NCI-H128 (cell line): Measurements from ENCODE around the gene DUSP7.

ENCODE experiments used
- DNase-seq: peaks from one replicate; lab custom pipeline; 2025; ENCODE audit not compliant: unreplicated experiment; lab: John Stamatoyannopoulos, UW

DUSP7 gene

DNA sequence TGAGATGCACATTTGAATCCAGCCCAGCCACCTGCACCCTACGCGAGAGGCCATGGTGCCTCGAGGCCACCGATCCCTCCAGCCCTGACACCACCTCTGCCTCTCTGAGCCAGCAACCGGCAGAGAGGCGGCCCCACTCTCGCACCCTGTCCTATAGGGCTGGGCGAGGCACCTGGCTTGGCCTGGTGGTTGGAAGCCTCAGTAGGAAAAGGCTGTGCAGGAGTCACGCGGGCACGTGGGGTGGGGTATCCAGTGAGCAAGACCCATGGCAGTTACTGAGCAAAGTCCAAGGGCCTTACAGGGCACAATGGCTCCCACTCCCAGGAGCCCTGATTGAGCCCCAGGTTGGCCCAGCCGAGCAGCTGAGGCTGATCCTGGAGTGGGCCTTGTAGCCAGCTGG, 12.4 kb upstream of the DUSP7 start:
- no peak for DNase-seq

DNA sequence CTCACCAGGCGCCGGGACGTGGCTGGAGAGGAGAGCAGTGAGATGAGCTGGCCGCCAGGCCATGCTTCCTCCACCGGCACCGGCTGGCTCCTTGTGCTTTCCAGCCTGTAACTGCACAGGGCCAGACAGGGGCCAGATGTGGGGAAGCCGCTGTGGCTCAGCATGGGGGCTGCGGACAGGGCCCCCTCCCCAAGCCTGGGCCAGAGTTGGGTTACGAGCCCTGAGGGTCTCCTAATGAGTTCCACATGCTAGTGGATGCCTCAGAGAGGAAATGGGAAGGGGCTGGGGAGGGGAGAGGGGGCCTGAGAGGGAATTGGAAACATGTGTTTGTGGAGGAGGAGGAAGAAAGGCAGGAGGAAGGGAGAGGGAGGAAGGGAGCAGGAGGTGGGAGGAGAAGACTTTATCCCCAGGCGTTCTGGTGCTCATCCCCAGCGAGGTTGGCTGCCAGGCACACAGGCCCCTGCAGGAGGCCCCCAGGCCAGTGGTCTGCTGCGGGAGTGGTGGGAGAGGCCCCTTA, 11.7 kb upstream of the DUSP7 start:
- DNase-seq: no peak

GRCh38 chr3:52067526-52067925, 11.2 kb upstream of the DUSP7 start:
- no peak for DNase-seq

DNA sequence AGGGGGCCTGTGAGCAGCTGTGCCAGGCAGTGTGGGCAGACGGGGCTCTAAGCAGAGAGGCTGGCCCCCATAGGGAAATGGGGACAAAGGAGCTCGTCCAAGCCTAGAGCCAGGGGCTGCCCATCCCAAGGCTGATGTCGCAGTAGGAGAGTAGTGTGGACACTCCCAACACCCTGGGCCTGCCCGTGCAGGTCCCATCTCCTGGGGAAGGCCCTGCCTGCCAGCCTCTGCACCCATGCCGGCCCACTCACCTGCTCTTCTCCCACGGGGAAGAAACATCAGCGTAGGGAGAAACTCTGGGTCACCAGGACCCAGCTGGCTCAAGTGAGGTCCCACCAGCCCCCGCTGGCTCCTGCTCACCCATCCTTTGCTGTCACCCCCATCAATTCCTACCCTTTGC, 10.7 kb upstream of the DUSP7 start:
- DNase-seq: no peak

GRCh38 chr3:52065264-52065756, 8.9 kb upstream of the DUSP7 start:
- no peak for DNase-seq

DNA sequence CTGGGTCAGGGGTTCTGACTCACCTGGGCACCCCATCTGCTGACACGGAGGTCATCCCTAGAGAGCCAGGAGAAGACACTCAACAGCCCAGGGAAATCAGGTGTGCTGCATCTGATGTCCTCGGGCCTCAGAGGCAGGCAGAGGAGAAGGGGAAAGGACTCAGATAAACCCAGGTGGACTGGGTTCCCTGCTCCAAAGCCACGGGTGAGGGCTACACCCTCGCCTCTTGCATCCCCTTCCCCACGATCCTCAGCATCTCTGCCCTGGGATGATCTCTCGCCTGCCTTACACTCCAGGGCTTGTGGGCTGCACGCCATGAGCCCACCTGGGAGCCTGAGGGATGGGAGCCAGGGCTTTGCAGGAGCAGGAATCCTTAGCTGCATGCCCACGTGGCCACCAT, 8.2 kb upstream of the DUSP7 start:
- DNase-seq: no peak

- DNase-seq: no peak
These were observed 6.8 kb upstream of the DUSP7 start for GRCh38 chr3:52063026-52063723.

DNA sequence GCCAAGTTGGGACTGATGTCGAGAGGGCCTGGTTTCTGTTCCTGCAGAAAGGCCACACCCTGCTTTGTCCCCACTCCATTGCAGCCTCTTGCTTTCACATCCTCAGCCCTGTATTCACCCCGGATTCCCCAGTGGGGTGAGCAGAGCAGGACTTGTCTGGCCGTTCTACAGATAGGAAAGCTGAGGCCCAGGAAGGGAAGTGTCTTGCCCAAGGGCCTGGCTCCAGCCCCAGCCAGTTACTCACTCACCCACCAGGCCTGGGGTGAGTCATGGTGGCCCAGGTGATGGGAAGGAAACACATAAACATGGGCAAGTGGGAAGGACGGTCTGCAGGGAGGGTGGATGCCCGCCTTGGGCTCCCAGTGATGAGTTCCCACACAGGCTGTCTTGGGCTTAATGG, 6.1 kb upstream of the DUSP7 start:
- DNase-seq: no peak

DNA sequence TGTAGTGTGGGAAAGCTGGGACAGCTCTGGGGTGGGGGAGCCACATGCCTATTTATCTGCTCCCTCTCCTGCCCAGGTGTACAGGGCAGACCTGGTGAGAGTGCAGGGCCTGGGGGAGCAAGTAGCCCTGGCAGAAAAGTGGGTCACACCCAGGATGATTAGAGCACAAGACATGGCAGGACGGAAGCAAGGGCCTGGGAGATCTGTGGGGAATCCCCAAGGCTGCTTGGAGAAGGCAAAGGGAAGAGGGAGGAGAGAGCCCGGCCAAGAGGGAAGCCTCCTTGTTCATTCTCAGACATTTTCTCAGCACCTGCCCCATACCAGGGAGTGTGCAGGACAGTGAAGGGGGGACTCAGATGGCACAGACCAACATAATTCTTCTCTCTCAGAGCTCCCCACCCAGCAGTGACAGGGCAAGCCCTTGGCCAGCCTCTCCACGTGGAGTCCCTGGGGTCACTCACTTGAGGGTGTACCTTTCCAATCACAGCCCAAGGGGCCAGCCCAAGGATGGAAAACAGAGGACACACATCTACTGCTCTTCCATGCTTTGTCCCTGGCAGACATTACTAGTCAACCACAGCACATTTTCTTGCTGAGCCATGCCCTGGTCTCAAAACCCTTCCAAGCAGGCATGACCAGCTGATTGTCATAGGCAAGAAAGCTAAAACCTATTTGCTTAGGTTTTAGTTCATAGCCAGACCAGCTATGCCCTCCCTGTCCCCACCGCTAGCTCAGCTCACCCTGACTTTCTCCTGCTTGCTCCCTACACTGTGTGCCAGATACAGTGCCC, 4.9 kb upstream of the DUSP7 start:
- DNase-seq: no peak

DNA sequence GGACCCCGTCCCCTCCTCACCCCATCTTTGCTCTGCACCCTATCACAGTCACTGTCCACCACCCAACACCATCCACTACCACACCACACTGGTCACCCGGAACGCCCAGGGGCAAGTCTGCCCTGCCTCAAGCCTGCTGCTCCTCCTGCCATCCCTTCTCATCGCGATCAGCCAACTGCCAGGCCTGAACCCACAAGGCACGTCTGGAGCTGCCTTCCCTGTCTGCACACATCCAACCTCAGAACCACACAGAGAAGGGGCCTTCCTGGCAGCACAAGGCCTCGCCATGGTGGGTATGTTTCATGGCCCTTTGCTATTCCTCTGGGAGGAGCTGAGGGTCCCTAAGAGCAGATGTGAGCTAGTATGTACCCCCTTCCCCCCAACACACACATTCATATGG, 3.4 kb upstream of the DUSP7 start:
- no peak for DNase-seq

- DNase-seq: no peak
These were observed 1.6 kb upstream of the DUSP7 start for GRCh38 chr3:52057812-52058495.

GRCh38 chr3:52056968-52057811, 819 bp upstream of the DUSP7 start:
- DNase-seq: peak; percentile 94

DNA sequence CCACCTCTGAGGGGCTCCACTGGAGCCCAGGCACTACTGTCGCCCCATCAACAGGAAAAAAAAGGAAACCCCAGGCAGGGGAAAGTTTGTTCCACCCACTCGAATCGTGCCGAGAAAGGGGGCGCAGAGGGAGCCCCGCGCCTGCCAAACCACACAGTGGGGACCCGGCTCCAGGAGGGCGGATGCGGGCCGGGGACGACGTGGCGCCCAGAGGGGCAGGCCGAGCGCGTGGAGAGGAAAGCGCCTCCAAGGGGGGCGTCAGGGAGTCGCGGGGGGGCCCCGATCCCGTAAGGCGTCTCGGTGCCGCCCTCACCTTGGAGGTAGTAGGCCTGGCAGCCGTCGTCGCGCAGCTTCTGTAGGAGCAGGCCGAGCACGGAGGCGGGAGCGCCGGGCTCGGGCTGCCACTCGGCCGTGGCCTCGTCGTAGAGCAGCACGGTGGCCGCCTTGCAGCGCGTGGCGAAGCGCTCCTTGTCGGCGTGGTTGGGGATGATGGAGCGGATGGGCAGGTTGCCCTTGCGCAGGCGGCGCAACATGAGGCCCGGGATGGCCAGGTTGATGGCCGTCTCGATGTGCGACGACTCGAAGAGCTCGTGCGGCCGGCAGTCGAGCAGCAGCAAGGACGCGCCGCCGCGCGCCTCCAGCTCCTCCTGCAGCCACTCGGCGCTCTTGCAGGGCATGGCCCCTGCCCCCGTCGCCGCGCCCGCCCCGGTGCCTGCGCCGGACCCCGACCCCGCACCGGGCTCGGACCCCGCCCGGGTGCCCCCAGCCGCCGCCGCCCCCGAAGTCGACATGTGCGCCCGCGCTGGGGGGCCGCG, 627 bp downstream of the DUSP7 start:
- DNase-seq: no peak

GRCh38 chr3:52054661-52055511, 1.5 kb downstream of the DUSP7 start:
- no peak for DNase-seq

DNA sequence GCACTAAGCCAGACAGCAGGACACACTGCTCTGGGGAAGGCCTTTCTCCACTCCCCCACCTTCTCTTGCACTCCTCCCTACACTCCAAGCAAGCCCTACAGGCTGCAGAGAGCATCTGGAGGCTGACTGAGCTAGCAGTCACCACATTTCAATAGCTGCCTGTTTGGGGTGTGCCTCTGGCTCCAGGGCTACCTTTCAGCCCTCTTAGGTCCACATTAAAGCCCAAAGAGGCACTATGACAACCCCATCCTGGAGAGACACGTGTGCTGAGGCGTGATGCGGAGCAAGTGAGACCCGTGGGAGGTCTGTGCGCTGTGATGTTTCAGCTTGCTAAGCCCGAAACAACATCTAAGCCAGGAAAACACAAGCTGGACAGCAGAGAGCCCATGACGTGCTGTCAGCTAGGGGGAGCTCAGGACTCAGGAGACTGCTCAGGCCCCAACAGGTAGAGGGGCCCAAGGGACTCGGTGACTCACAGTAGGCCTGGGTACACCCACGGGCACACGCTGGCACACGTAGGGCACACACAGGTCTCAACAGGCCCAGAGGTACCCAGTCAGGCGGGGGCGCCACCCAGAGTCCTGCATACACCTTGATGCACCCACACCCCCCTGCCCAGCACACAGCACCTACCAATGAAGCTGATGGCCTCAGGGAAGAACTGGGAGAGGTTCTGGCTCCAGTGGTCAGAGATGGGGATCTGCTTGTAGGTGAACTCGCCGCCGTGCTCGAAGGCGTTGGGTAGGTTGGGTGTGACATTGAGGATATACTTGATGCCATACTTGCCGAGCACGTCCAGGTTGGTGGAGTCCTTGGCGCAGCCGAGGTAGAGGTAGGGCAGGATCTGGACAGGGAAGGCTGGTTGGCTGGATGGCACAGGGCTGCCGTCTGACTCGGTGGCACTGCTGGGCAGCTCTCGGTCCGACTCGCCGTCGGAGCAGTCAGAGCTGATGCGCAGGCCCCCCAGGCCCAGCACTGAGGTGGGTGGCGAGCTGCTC, 2.8 kb downstream of the DUSP7 start:
- DNase-seq: no peak

GRCh38 chr3:52052831-52053306, 3.5 kb downstream of the DUSP7 start:
- no peak for DNase-seq

- no peak for DNase-seq
These were observed 4.9 kb downstream of the DUSP7 start for GRCh38 chr3:52051444-52051843.

GRCh38 chr3:52050571-52050970, 5.8 kb downstream of the DUSP7 start:
- DNase-seq: no peak
